Esophagus squamous epithelium (tissue), 5 donors: ENCODE data around the gene BUB3. TPM values are rescaled to one million over a fixed set of nuclear protein-coding genes. Genes with fewer than 3 reads are reported as not detected.
A peak's percentile ranks its signal among the peaks of the same experiment; 100 is the strongest.

ENCODE experiments used
- DNase-seq: peaks from one replicate; lab custom pipeline; 2025; lab: John Stamatoyannopoulos, UW
- H3K27ac ChIP-seq, 4 donors: fragments of 200-600 bp; sonication (generic); one replicate each; pipeline ENCODE4 v1.5.1; 2016 to 2019; ENCODE audit warnings: mild to moderate bottlenecking in 1 of 4
- H3K27me3 ChIP-seq, 4 donors: fragments of 200-600 bp; sonication (generic); 1 replicate in 3 of 4; 2 replicates in 1 of 4; pipeline versions ENCODE4 v1.5.1 to v1.6.0; 2017 to 2021; ENCODE audit warnings: antibody characterized with exemption in 1 of 4
- H3K36me3 ChIP-seq, 3 donors: fragments of 200-600 bp; sonication (generic); one replicate each; pipeline ENCODE4 v1.5.1; 2016 to 2019
- H3K4me1 ChIP-seq, 3 donors: fragments of 200-600 bp; sonication (generic); one replicate each; pipeline ENCODE4 v1.5.1; 2017 to 2019
- H3K4me3 ChIP-seq, 4 donors: fragments of 200-600 bp; sonication (generic); 1 replicate in 3 of 4; 2 replicates in 1 of 4; pipeline ENCODE4 v1.5.1; 2016 to 2019; ENCODE audit warnings: mild to moderate bottlenecking in 2 of 4, moderate library complexity in 1 of 4
- H3K9me3 ChIP-seq, 3 donors: fragments of 200-600 bp; sonication (generic); one replicate each; pipeline ENCODE4 v1.5.1; 2016 to 2019
- CTCF ChIP-seq, 6 experiments: fragments of 450-650 bp in 4 of 6; fragments of 200-600 bp in 2 of 6; sonication (generic) in 2 of 6; IDR thresholded peaks; one replicate each; pipeline ENCODE4 v1.5.1; 2016 to 2019; ENCODE audit warnings: antibody characterized with exemption in 6 of 6, mild to moderate bottlenecking in 4 of 6, moderate library complexity in 4 of 6
- POLR2A ChIP-seq, 4 donors: fragments of 450-650 bp; IDR thresholded peaks; one replicate each; pipeline ENCODE4 v1.6.1; 2017; ENCODE audit warnings: antibody characterized with exemption in 4 of 4, mild to moderate bottlenecking in 4 of 4, moderate library complexity in 3 of 4
- whole genome bisulfite sequencing, 2 donors: methylation state at CpG; one replicate each; pipeline ENCODE4 v1.1.5; 2018; 5-methylcytosine and 5-hydroxymethylcytosine counted together
- intact Hi-C: fragments of 100-400 bp; cut with DNase I; formaldehyde crosslinking; loops from one replicate; pipeline ENCODE4 v1.15.0; 2022
- total RNA-seq, 4 donors: library from RNA; depleted of rRNA; stranded (reverse); fragments of >200 nt; gene quantifications; one replicate each; pipeline ENCODE4 v1.1.0, GENCODE V29; 2016
- donor health status: DM: yes; HTN: yes; CAD: no.

Gene BUB3
- total RNA-seq, 4 donors from 2014 or later: 84.3 to 121 (median 100) TPM

GRCh38 chr10:123153486-123154091 is 613 bp upstream of the BUB3 start:
- H3K9me3 ChIP-seq: no peaks in the 10 kb centered on the region
- H3K4me1 ChIP-seq: peaks cover 30 to 69% (median 34%) of the 10 kb centered on the region in 3 donors
- peaks cover 4 to 52% (median 19%) of the 10 kb centered on the region in 4 donors for H3K27me3 ChIP-seq
- no peak for DNase-seq
- intact Hi-C loops: no loop called here
- H3K36me3 ChIP-seq: peaks cover 0 to 29% (median 0%) of the 10 kb centered on the region in 3 donors
- TF ChIP-seq CTCF (IDR thresholded peaks at IDR 0.05): no peak
- no peak for TF ChIP-seq POLR2A (IDR thresholded peaks at IDR 0.05)
- H3K27ac ChIP-seq: no peak overlapping the region
- 32 to 41% methylated on average over 9 of the region's 9 CpGs for WGBS, 2 donors
- peak overlapping the region in 2 of 4 donors; percentile 93 to 94 for H3K4me3 ChIP-seq

- H3K36me3 ChIP-seq: peaks cover 0 to 39% (median 0%) of the 10 kb centered on the region in 3 donors
- intact Hi-C loops: no loop called here
- no peak for TF ChIP-seq CTCF (IDR thresholded peaks at IDR 0.05)
- peaks cover 20 to 68% (median 23%) of the 10 kb centered on the region in 3 donors for H3K4me1 ChIP-seq
- DNase-seq: no peak
- H3K27me3 ChIP-seq: peaks cover 3 to 39% (median 13%) of the 10 kb centered on the region in 4 donors
- H3K9me3 ChIP-seq: no peaks in the 10 kb centered on the region
- peak overlapping the region; percentile 90 to 95 (median 94) for H3K27ac ChIP-seq
- 2 to 4% methylated on average over 19 to 21 of the region's 49 CpGs for WGBS, 2 donors
- H3K4me3 ChIP-seq: peak overlapping the region; percentile 85 to 94 (median 94)
Measured at GRCh38 chr10:123154711-123155505, 706 bp downstream of the BUB3 start.

GRCh38 chr10:123156078-123156477 is 1.9 kb downstream of the BUB3 start:
- H3K27ac ChIP-seq: no peak overlapping the region
- H3K27me3 ChIP-seq: peaks cover 3 to 27% (median 8%) of the 10 kb centered on the region in 4 donors
- H3K36me3 ChIP-seq: peaks cover 0 to 49% (median 0%) of the 10 kb centered on the region in 3 donors
- DNase-seq: no peak
- 68 to 70% methylated on average over 2 of the region's 2 CpGs for WGBS, 2 donors
- intact Hi-C loops: no loop called here
- H3K9me3 ChIP-seq: no peaks in the 10 kb centered on the region
- H3K4me1 ChIP-seq: peaks cover 12 to 56% (median 12%) of the 10 kb centered on the region in 3 donors
- no peak overlapping the region for H3K4me3 ChIP-seq
- no peak for TF ChIP-seq CTCF (IDR thresholded peaks at IDR 0.05)

GRCh38 chr10:123157210-123157609 is 3.0 kb downstream of the BUB3 start:
- no peak for DNase-seq
- Histone ChIP-seq H3K9me3 (no peaks in the 10 kb centered on the region), H3K4me1 (peaks cover 8 to 50% (median 10%) of the 10 kb centered on the region in 3 donors), H3K27ac (no peak overlapping the region), H3K27me3 (peaks cover 0 to 16% (median 4%) of the 10 kb centered on the region in 4 donors), H3K4me3 (no peak overlapping the region), H3K36me3 (peaks cover 0 to 60% (median 6%) of the 10 kb centered on the region in 3 donors)
- TF ChIP-seq POLR2A (IDR thresholded peaks at IDR 0.05): no peak
- TF ChIP-seq CTCF (IDR thresholded peaks at IDR 0.05): no peak
- WGBS, 2 donors: 76 to 87% methylated on average over 3 of the region's 3 CpGs
- intact Hi-C loops: no loop called here

GRCh38 chr10:123158682-123159081 is 4.5 kb downstream of the BUB3 start:
- Histone ChIP-seq H3K36me3 (peaks cover 0 to 75% (median 21%) of the 10 kb centered on the region in 3 donors), H3K4me1 (peaks cover 8 to 48% (median 10%) of the 10 kb centered on the region in 3 donors), H3K9me3 (no peaks in the 10 kb centered on the region), H3K4me3 (no peak overlapping the region), H3K27me3 (peaks cover 0 to 1% (median 0%) of the 10 kb centered on the region in 4 donors), H3K27ac (no peak overlapping the region)
- DNase-seq: no peak
- WGBS, 2 donors: 76 to 82% methylated on average over 1 of the region's 1 CpG
- no peak for TF ChIP-seq POLR2A (IDR thresholded peaks at IDR 0.05)
- no peak for TF ChIP-seq CTCF (IDR thresholded peaks at IDR 0.05)
- intact Hi-C loops: no loop called here
